Esophagus muscularis mucosa (tissue), 3 donors: ENCODE data around the gene OR2Y1.
"Not testable (repeated sequence)": the region's sequence is repeated elsewhere in the genome, so short reads cannot be mapped to it uniquely, and the experiment has no call there.

Source experiments
- POLR2A ChIP-seq: fragments of 450-650 bp; IDR thresholded peaks from one replicate; pipeline ENCODE4 v1.6.1; 2017; ENCODE audit warnings: antibody characterized with exemption, moderate library complexity, mild to moderate bottlenecking, low read depth
- TF ChIP-seq, protein P1 (sequence below), 3 experiments: fragments of 200-600 bp in 2 of 3; fragments of 450-650 bp in 1 of 3; sonication (generic) in 2 of 3; IDR thresholded peaks; one replicate each; pipeline ENCODE4 v1.5.1; 2017 to 2019; ENCODE audit warnings: antibody characterized with exemption in 3 of 3, mild to moderate bottlenecking in 2 of 3, moderate library complexity in 1 of 3

DNA sequence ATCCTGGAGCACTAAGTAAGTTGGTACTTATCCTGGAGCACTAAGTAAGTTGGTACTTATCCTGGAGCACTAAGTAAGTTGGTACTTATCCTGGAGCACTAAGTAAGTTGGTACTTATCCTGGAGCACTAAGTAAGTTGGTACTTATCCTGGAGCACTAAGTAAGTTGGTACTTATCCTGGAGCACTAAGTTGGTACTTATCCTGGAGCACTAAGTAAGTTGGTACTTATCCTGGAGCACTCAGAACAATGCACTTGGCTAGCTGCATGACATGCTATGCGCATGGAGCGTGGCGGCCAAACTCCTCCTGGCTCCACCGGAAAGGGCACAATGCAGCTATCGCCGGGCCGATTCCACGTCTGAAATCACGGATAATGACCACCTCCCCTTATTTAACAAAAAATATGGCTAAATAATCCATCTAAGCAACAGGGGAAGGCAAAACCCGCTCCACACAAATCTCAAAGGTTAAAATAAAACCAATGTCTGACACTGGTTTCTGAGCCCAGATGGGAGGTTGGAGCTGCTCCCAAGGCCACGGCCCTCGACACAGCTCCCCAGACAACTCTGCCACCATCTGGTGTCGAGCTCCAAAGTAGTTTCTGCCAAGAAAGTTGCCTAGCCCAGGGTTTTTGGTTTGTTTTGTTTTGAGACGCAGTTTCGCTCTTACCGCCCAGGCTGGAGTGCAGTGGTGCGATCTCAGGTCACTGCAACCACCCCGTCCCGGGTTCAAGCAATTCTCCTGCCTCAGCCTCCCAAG, 49.0 kb upstream of the OR2Y1 start:
- TF ChIP-seq, protein P1, sequence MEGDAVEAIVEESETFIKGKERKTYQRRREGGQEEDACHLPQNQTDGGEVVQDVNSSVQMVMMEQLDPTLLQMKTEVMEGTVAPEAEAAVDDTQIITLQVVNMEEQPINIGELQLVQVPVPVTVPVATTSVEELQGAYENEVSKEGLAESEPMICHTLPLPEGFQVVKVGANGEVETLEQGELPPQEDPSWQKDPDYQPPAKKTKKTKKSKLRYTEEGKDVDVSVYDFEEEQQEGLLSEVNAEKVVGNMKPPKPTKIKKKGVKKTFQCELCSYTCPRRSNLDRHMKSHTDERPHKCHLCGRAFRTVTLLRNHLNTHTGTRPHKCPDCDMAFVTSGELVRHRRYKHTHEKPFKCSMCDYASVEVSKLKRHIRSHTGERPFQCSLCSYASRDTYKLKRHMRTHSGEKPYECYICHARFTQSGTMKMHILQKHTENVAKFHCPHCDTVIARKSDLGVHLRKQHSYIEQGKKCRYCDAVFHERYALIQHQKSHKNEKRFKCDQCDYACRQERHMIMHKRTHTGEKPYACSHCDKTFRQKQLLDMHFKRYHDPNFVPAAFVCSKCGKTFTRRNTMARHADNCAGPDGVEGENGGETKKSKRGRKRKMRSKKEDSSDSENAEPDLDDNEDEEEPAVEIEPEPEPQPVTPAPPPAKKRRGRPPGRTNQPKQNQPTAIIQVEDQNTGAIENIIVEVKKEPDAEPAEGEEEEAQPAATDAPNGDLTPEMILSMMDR (IDR thresholded peaks at IDR 0.05), result not testable (repeated sequence)
- not testable (repeated sequence) for TF ChIP-seq POLR2A
